Adrenal gland (tissue), 12 donors: ENCODE results near the gene SLC38A1. TPM values are rescaled to one million over a fixed set of nuclear protein-coding genes. Genes with fewer than 3 reads are reported as not detected.

Experiments
- DNase-seq, 7 donors: peaks; one replicate each; pipeline ENCODE4 v3.0.0-alpha.2; 2019 to 2020
- H3K27ac ChIP-seq, 5 donors: fragments of 200-600 bp; sonication (generic) in 4 of 5; 1 replicate in 3 of 5; 2 replicates in 2 of 5; pipeline versions ENCODE4 v1.5.1 to v1.8.0; 2016 to 2020; ENCODE audit warnings: mild to moderate bottlenecking in 1 of 5
- H3K27me3 ChIP-seq: fragments of 200-600 bp; 2 replicates; pipeline ENCODE4 v1.8.0; 2021
- H3K36me3 ChIP-seq, 2 donors: fragments of 200-600 bp; replicated peaks in 1 of 2; 1 replicate in 1 of 2; 2 replicates in 1 of 2; pipeline versions ENCODE4 v1.5.1 to v1.8.0; 2018 to 2022
- H3K4me1 ChIP-seq, 2 donors: fragments of 200-600 bp; replicated peaks in 1 of 2; 1 replicate in 1 of 2; 2 replicates in 1 of 2; pipeline versions ENCODE4 v1.5.1 to v1.8.0; 2018 to 2021
- H3K4me3 ChIP-seq, 4 donors: fragments of 200-600 bp; sonication (generic) in 3 of 4; one replicate each; pipeline ENCODE4 v1.5.1; 2016 to 2018
- H3K9me3 ChIP-seq, 3 donors: fragments of 200-600 bp; sonication (generic) in 1 of 3; replicated peaks in 1 of 3; 1 replicate in 2 of 3; 2 replicates in 1 of 3; pipeline versions ENCODE4 v1.5.1 to v1.8.0; 2016 to 2021
- POLR2A ChIP-seq, 2 donors: fragments of 450-650 bp; IDR thresholded peaks; one replicate each; pipeline ENCODE4 v1.6.1; 2017; ENCODE audit warnings: antibody characterized with exemption in 2 of 2, mild to moderate bottlenecking in 2 of 2, moderate library complexity in 1 of 2
- WGBS, 4 donors: extraction: QIAGEN DNeasy Blood & Tissue Kit in 2 of 4; methylation state at CpG; one replicate each; pipeline versions ENCODE4 v1.1.5 to v1.1.7; 2013 to 2017; 5-methylcytosine and 5-hydroxymethylcytosine counted together
- intact Hi-C, 2 donors: fragments of 100-400 bp; cut with DNase I; formaldehyde crosslinking; loops; one replicate each; pipeline versions ENCODE4 v1.14.1 to v1.15.0; 2022 to 2023
- polyA plus RNA-seq, 3 donors: library from polyadenylated mRNA; stranded (reverse); fragments of 200-250 nt in 2 of 3; fragments of 350-450 nt in 1 of 3; fragmentation: Illumina TruSeq in 1 of 3; extraction: RNeasy Lipid Tissue Mini Kit (QIAGEN cat#74804) in 1 of 3; gene quantifications; one replicate each; pipeline ENCODE4 v1.2.3, GENCODE V29; 2013 to 2014
- total RNA-seq, 9 donors: library from RNA; depleted of rRNA in 4 of 9; stranded (reverse); fragments of >200 nt in 4 of 9; fragments of 120-200 nt in 1 of 9; fragmentation: NEBNext Ultra II Directional in 1 of 9; extraction: Animal tissue kit (Norgen Biotek cat#: 25700) in 1 of 9; gene quantifications; one replicate each; pipeline versions ENCODE4 v1.1.0 to v1.2.4, GENCODE V29; 2013 to 2023
- TF ChIP-seq, protein P1 (sequence below), 6 experiments: fragments of 450-650 bp in 4 of 6; fragments of 200-600 bp in 2 of 6; sonication (generic) in 1 of 6; IDR thresholded peaks; 1 replicate in 5 of 6; 2 replicates in 1 of 6; pipeline versions ENCODE4 v1.5.1 to v1.8.0; 2016 to 2021; ENCODE audit warnings: antibody characterized with exemption in 6 of 6, mild to moderate bottlenecking in 2 of 6, moderate library complexity in 1 of 6
- donor health status: healthy with polysubstance abuse.
- donor health status: Bipolar disorder and iron deficiency.
- donor health status: DM: yes; HTN: yes; CAD: no.
- donor health status: DM: no; HTN: no; CAD: no.
- donor health status: DM: no; HTN: no; CAD: no.
- donor health status: DM: yes; HTN: yes; CAD: no.

Gene SLC38A1
- total and polyA plus RNA-seq, 12 donors, result 2.4 to 14.8 (median 6.1) TPM

DNA sequence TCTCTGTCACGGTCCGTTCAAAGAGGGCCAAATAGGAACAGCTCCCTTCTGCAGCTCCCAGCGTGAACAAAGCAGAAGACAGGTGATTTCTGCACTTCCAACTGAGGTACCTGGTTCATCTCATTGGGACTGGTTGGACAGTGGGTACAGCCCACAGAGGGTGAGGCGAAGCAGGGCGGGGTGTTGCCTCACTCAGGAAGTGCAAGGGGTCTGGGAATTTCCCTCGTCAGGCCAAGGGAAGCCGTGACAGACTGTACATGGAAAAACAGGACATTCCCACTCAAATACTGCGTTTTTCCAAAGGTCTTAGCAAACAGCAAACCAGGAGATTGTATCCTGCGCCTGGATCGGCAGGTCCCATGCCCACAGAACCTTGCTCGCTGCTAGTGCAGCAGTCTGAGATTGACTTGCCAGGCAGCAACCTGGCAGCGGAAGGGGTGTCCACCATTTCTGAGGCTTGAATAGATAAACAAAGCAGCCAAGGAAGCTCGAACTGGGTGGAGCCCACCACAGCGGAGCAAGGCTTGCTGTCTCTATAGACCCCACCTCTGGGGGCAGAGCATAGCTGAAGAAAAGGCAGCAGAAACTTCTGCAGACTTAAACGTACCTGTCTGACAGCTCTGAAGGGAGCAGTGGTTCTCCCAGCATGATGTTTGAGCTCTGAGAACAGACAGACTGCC, 22.7 kb downstream of the SLC38A1 start:
- Histone ChIP-seq H3K4me1 (no peaks in the 10 kb centered on the region), H3K27me3 (no peaks in the 10 kb centered on the region), H3K36me3 (no peaks in the 10 kb centered on the region), H3K9me3 (no peaks in the 10 kb centered on the region), H3K27ac (no peak overlapping the region), H3K4me3 (no peak overlapping the region)
- WGBS, 4 donors, result 84 to 86% (median 85%) methylated on average over 15 of the region's 15 CpGs
- intact Hi-C loops, result no loop called here
- DNase-seq, result no peak
- no peak for TF ChIP-seq POLR2A (IDR thresholded peaks at IDR 0.05)
- TF ChIP-seq, protein P1, sequence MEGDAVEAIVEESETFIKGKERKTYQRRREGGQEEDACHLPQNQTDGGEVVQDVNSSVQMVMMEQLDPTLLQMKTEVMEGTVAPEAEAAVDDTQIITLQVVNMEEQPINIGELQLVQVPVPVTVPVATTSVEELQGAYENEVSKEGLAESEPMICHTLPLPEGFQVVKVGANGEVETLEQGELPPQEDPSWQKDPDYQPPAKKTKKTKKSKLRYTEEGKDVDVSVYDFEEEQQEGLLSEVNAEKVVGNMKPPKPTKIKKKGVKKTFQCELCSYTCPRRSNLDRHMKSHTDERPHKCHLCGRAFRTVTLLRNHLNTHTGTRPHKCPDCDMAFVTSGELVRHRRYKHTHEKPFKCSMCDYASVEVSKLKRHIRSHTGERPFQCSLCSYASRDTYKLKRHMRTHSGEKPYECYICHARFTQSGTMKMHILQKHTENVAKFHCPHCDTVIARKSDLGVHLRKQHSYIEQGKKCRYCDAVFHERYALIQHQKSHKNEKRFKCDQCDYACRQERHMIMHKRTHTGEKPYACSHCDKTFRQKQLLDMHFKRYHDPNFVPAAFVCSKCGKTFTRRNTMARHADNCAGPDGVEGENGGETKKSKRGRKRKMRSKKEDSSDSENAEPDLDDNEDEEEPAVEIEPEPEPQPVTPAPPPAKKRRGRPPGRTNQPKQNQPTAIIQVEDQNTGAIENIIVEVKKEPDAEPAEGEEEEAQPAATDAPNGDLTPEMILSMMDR (IDR thresholded peaks at IDR 0.05), result no peak

DNA sequence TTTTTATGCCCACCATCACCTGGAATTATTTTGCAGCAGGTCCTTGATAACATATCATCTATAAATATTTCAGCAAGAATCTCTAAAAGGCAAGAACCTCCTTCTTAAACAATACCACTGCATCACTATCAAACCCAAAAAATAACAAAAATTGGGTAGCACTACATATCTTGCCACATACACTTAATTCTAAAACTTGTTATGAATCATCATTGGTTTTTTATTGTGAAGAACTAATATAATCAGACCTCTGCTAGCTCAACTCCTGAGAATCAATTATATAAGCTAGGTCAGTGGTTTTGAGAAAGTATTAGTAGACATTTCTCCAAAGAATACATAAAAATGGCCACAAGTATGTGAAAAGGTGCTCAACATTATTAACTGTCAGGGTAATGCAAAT, 23.8 kb downstream of the SLC38A1 start:
- no peak for TF ChIP-seq POLR2A (IDR thresholded peaks at IDR 0.05)
- TF ChIP-seq, protein P1 (IDR thresholded peaks at IDR 0.05), result no peak
- no peaks in the 10 kb centered on the region for H3K9me3 ChIP-seq
- no peak for DNase-seq
- H3K27me3 ChIP-seq, result no peaks in the 10 kb centered on the region
- intact Hi-C loops, result no loop called here
- H3K4me1 ChIP-seq, result no peaks in the 10 kb centered on the region
- H3K36me3 ChIP-seq, result no peaks in the 10 kb centered on the region
- H3K27ac ChIP-seq, result no peak overlapping the region
- no peak overlapping the region for H3K4me3 ChIP-seq

DNA sequence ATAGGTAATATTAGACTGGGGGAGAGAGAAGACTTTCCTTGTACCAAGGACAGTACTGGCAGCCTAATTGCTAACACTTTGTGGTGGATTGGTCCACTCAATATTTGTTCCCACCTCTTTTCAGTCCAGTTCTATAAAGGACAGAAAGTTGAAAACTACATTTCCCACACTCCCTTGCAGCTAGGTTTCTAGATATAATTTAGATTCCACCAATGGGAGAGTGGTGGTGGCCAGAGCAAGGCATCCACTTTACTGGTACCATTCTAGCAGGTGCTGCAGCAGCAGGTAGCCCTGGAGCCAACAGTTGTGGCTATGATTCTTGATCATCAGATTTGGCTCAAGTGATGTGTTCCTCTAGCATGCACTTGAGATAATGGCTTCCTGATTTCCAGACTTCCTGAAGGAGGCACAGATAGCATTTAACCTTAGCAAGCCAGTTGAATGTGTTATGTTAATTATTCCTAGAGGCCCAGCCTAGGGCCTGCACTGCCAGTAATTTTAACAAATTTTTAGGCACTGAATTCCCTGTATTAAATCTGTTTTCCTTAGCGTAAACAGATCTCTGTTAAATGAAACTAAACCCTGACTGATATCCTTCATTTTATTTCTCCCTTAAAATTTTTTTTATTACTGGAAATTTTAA, 24.4 kb downstream of the SLC38A1 start:
- intact Hi-C loops, result no loop called here
- Histone ChIP-seq H3K27me3 (no peaks in the 10 kb centered on the region), H3K36me3 (no peaks in the 10 kb centered on the region), H3K4me1 (no peaks in the 10 kb centered on the region), H3K9me3 (no peaks in the 10 kb centered on the region), H3K27ac (no peak overlapping the region), H3K4me3 (no peak overlapping the region)
- TF ChIP-seq, protein P1 (IDR thresholded peaks at IDR 0.05), result no peak
- WGBS, 4 donors, result 93 to 100% (median 98%) methylated on average over 1 of the region's 1 CpG
- DNase-seq, result no peak

DNA sequence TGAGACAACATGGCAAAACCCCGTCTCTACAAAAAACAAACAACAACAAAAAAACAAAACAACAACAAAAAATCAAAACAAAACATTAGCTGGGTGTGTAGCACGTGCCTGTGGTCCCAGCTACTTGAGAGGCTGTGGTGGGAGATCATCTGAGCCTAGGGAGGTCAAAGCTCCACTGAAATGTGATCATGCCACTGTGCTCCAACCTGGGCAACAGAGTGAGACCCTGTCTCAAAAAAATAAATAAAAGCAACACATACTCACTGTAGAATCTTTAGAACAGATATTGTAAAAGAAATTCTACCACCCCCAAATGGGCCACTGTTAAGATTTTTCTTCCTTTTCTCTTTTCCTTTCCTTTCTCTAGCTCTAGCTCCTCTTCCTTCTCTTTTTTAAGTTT, 26.3 kb downstream of the SLC38A1 start:
- H3K9me3 ChIP-seq, result no peaks in the 10 kb centered on the region
- no peak for DNase-seq
- H3K27me3 ChIP-seq, result no peaks in the 10 kb centered on the region
- intact Hi-C loops, result no loop called here
- H3K27ac ChIP-seq, result no peak overlapping the region
- WGBS, 4 donors, result 89 to 93% (median 92%) methylated on average over 2 of the region's 2 CpGs
- no peaks in the 10 kb centered on the region for H3K36me3 ChIP-seq
- no peak overlapping the region for H3K4me3 ChIP-seq
- no peaks in the 10 kb centered on the region for H3K4me1 ChIP-seq
- TF ChIP-seq, protein P1 (IDR thresholded peaks at IDR 0.05), result no peak
- TF ChIP-seq POLR2A (IDR thresholded peaks at IDR 0.05), result no peak
